HG03095 (cell line): ENCODE data around the gene LRIG1.

Experiments
- ATAC-seq: cut with Tn5 transposase; IDR thresholded peaks from one replicate; pipeline ENCODE4 v1.9.1; 2021; ENCODE audit warnings: moderate library complexity; ENCODE audit not compliant: unreplicated experiment

Gene LRIG1

GRCh38 chr3:66504850-66505641 lies 4.2 kb upstream of the LRIG1 start:
- no peak for ATAC-seq

DNA sequence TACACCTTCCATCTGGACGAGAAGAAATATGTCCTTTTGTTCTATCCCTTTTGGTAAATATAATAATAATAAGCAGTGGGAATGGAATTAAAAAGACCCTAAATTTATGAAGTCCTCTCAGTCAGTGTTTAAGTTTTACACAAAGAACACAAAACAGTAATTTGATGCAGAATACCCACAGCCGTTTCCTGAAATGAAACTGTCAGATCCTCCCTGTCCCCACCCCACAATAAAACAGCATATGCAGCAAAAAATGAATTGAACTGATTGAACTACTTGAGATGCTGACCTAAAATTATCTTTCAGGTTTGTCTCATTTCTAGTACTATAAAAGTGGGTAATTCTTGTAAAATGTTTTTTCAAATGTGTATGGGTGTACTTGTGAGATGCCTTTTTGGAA lies 2.2 kb upstream of the LRIG1 start:
- ATAC-seq: no peak

DNA sequence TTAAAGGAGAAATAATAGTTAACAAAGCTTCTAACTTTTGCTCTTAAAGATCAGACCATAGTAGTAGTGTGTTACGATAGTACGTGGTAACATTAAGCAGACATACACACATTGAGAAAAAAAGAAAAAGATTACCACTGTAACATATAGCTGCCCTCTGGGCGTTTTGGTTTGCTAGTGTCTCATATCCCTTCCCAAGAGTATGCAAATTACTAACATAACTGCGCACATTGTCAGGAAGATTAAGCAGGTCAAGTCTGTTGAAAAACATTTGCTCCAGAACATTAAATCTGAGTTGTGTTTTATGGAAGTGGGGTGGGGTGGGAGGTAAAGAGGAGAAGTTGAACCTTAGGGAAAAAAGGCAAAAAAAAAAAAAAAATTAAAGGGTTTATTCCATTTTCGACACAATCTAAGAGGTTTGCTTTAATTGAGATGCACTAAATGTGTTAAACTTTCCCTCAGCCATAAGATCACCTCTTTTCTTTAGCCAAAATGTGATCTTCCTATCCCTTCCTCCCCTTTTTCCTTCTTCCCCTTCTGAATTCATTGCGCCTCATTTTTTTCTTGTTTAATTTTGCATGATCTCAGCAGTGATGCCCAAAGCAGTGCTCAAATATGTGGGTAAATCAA lies 1.5 kb upstream of the LRIG1 start:
- no peak for ATAC-seq

DNA sequence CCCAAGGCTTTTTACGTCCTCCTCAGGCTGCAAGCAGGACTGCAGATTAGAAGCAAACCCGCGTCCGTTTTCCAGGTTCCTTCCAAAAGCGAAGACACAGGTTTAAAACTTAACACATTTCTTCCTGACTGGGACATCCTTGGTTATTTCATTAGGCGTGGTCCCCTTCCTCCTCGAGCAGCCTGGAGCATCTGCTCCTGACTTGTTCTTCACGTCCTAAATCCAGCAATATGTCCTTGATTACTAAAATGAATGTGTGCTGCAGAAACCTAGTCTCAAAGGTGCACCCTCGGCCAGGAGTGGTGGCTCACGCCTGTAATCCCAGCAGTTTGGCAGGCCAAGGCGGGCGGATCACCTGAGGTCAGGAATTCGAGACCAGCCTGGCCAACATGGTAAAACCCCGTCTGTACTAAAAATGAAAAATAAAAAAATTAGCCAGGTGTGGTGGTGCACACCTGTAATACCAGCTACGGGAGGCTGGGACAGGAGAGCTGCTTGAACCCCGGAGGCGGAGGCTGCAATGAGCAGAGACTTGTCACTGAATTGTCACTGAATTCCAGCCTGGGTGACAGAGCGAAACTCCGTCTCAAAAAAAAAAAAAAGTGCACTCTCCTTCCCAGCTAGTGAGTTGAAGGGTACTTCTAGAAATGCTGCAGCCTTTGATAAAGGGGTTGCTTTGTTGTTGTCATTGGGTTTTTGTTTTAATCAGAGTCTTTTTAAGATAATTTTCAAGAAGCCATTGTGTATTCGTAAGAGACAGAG lies 842 bp upstream of the LRIG1 start:
- ATAC-seq: no peak

DNA sequence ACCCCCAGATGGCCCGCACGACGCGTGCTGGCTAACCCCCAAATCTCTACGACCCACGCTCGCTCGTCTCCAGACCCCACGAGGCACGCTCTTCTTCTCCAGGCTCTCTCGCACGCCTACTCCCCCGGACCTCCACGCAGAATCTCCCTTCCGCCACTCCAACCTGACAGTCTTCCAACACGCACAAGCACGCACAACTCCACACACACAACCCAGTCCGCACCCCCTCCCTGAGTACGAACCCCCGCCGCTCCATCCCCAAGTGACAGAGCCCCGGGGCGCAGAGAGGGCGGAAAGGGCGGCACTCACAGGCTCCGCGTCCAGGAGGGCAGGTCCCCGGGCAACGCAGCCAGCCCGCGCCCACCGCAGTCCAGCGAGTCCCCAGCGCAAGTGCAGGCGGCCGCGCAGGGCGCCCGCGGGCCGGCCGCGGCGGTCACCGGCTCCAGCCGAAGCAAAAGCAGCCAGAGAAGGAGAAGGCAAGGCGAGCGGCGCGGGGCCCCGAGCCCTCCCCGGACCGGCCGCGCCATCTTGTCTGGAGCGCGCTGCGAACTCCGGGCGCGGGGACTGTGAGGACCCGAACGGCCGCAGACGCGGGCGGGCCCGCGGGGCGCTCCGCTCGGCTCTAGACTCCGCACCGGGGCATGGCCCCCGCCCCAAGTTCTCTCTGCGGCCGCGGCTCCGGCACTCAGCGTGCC lies 794 bp downstream of the LRIG1 start:
- peak; percentile 20 for ATAC-seq

DNA sequence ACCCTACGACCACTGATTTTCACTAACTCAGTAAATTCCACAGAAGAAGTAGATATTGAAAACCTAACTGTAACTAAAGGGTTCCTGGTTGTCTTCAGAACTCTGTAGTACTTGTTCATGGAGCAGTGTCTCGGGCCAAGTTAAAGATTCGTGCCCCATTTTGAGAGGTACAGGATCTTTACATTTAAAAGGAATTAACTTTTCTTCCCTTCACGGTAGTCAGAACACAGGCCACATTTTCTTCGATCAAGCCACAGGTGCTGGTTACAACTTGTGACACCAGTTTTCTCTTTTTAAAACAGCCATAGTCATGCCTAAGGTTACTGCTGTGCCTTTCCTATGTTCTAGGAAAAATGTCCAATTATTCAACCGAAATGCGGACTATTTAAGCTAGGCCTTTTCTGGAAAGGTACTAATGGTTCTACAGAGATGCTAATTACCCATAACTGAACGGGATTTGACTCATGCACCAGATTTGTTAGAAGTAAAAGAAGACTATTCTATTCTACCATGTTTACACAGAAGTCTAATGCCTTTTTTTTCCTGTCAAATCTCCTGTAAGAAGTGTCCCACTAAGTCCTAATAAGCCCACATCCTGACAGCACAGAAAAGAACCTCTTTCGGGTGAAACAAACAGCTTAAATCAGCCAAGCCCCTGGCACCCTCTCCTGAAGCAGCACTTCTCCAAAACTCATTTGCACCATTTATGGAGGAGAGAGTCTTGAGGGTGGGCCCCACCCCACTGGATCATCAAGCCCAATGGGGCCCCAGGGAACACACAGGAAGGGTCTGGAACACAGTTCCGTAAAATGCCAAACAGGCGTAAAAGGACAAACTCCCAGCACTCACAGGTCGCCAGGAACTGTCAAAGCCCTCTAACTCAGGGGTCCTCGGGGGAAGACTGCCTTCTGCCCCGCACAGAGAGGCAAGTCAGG lies 1.9 kb downstream of the LRIG1 start:
- no peak for ATAC-seq

DNA sequence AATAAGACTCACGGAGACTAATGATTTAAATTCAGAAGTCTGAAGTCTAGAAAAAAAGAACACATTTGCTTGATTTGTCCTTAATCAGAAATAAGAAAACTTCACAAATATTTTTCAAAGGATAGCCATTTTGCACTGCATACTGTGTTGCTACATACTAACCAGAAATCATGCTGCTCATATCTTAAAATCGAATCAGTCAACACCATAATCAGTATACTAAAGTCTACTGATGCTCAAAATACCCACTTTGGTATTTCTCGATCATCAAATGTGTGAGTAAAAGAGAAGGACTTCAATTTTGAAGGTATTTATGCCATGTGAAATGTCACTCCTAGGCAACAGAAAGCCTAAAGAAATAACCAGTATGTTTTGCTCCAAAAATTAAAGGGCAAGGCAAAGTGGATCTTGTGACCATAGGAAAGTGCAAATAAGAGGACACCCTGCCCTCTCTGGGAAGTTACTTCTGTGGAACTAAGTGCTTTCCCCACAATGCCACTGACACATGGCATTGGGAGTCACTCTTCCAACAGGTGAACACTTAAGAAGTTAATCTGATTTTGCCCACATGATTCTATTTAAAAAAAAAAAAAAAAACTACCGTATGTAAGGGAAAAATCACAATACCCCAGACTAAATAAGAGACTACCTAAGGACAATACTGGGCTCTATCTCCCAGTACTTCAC lies 2.7 kb downstream of the LRIG1 start:
- ATAC-seq: no peak

- no peak for ATAC-seq
Measured at GRCh38 chr3:66497288-66497984, 3.4 kb downstream of the LRIG1 start.

DNA sequence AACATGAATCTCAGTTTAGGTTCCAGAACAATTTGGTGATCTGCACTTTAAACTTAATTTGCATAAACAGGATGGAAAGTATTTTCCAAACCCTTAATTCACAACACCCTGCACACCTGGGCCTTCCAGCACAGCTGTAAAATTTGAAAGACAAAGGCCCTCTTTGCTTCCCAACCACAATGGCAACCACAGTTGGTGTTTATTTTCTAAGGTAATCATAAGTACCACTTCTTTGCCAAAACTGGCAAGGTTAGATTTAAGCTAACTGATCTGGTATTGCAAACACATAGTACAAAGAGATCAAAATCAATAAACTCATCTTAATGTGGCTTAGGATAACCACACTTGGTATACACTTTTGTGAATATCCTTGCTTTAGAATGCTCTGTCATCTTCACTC lies 4.1 kb downstream of the LRIG1 start:
- ATAC-seq: no peak

DNA sequence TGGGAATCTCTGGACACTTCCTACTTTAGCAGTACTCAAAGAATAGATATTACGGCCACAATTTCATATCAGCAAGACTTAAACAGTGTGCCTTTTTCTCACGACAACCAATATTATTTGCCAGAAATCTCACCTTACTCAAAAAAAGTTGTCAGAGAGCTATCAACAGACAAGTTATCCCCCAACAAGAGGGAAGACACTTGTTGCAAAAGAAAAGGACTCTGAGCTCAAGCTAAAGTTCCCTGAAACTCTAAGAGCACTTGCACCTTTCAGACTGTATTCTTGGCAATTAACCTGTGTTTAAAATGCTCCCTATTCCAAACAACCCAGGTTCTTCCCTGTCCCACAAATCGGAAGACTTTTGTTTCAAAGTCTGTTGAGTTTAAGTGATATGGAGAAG lies 4.5 kb downstream of the LRIG1 start:
- no peak for ATAC-seq

DNA sequence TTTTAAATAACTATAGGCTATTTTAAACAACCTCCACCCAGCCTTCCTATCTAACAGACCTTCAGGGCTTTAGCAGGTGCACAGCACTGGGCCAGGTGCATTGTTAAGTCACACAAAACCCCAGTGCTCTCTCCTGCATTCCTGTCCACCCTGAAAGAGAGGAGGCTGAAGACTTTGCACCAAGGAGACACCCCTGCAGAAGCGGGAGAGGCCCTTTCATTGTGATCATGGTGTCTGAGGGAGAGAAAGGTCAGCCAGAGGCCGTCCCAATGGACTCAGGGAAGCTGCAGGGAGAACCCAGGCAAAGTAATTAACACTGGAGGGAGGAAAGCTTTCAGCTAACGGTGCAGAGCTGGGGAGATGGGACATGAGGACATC lies 5.2 kb downstream of the LRIG1 start:
- no peak for ATAC-seq

GRCh38 chr3:66494959-66495667 lies 5.7 kb downstream of the LRIG1 start:
- no peak for ATAC-seq

DNA sequence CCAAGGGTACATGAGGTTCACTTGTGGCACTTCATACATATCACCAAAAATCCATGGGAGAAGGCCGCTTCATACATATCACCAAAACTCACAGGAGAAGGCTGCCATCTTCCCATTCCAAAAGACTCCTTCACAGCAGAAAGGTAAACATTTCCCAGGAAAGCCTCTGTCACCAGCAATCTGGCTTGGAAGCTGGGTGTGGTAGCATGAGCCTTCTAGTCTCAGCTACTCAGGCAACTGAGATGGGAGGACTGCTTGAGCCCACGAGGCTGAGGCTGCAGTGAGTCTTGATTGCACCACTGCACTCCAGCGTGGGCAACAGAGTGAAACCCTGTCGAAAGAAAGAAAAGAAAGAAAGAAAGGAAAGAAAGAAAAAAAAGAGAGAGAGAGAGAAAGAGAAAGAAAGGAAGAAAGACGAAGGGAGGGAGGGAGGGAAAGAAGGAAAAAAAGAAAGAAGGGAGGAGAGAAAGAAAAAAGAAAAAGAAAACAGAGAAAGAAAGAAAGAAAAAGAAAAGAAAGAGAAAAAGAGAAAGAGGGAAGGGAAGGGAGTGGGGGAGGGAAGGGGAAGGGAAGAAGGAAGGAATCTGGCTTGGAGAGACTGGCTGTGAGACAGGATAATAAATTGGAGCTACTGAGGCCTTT lies 7.2 kb downstream of the LRIG1 start:
- ATAC-seq: no peak

GRCh38 chr3:66492672-66493071 lies 8.2 kb downstream of the LRIG1 start:
- no peak for ATAC-seq

DNA sequence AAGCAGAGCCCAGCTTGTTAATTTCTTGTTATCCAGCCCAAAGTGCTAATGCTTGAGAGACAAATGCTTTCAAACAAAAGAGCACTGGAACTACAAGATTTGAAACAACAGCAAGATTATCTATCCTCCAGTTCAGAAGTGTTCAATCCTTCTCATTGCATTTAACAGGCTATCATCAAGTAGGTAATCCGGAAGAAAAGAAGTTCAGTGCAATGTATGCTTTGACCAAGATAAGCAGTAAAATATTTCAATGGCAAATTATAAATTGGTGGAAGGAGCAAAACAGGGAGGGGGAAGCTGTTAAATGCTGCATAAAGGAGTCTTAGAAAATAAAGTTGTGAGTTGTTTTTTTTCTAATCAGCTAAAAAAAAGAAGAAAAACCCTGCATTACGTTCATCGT lies 8.8 kb downstream of the LRIG1 start:
- no peak for ATAC-seq

- ATAC-seq: no peak
Measured at GRCh38 chr3:66490984-66491383, 9.8 kb downstream of the LRIG1 start.

GRCh38 chr3:66490214-66490613 lies 10.6 kb downstream of the LRIG1 start:
- no peak for ATAC-seq

GRCh38 chr3:66489581-66489980 lies 11.2 kb downstream of the LRIG1 start:
- ATAC-seq: no peak
